Muscle layer of duodenum (tissue), 2 donors: ENCODE measurements around the gene GRIK3.

ENCODE experiments used
- H3K27ac ChIP-seq: one replicate; pipeline ENCODE4 v1.7.0; 2013; ENCODE audit warnings: mild to moderate bottlenecking, low read length
- H3K27me3 ChIP-seq: one replicate; pipeline ENCODE4 v1.7.0; 2013; ENCODE audit warnings: low read depth, mild to moderate bottlenecking, control low read depth, low read length
- H3K36me3 ChIP-seq, 2 donors: one replicate each; pipeline ENCODE4 v1.7.0; 2013; ENCODE audit warnings: low read length in 2 of 2, control low read depth in 1 of 2, mild to moderate bottlenecking in 1 of 2; ENCODE audit not compliant: insufficient read depth in 2 of 2, control insufficient read depth in 1 of 2
- H3K4me1 ChIP-seq, 2 donors: one replicate each; pipeline ENCODE4 v1.7.0; 2013; ENCODE audit warnings: low read length in 2 of 2, mild to moderate bottlenecking in 2 of 2, control low read depth in 1 of 2, moderate library complexity in 1 of 2; ENCODE audit not compliant: insufficient read depth in 2 of 2, control insufficient read depth in 1 of 2
- H3K4me3 ChIP-seq, 2 donors: one replicate each; pipeline ENCODE4 v1.7.0; 2013; ENCODE audit warnings: low read length in 2 of 2, low read depth in 1 of 2, mild to moderate bottlenecking in 1 of 2
- H3K9me3 ChIP-seq, 2 donors: one replicate each; pipeline ENCODE4 v1.7.0; 2013; ENCODE audit warnings: low read length in 2 of 2, control low read depth in 1 of 2, mild to moderate bottlenecking in 1 of 2; ENCODE audit not compliant: control insufficient read depth in 1 of 2
- donor health status: healthy.

Gene GRIK3

DNA sequence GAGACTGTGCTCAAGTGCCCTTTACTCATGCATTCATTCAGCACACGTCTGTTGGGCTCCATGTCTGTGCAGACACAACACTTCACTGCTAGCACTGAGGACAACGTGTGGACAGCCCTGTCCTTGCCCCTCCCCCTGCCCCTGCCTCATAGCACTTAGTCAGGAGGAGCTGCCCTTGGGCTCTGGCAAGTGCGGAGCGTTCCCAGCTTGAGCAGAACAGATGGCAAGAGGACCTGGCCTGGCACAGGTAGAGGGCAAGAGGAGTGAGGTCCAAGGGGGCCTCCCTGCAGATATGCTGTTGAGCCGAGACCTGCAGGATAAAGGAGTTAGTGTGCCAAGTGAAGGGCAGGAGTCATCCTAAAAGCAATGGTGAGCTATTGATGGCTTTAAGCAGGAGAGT, 81.3 kb downstream of the GRIK3 start:
- Histone ChIP-seq H3K27me3 (no peaks in the 10 kb centered on the region), H3K4me3 (no peak overlapping the region), H3K9me3 (no peaks in the 10 kb centered on the region), H3K4me1 (peaks cover 0 to 6% of the 10 kb centered on the region in 2 donors), H3K36me3 (no peaks in the 10 kb centered on the region), H3K27ac (no peak overlapping the region)

DNA sequence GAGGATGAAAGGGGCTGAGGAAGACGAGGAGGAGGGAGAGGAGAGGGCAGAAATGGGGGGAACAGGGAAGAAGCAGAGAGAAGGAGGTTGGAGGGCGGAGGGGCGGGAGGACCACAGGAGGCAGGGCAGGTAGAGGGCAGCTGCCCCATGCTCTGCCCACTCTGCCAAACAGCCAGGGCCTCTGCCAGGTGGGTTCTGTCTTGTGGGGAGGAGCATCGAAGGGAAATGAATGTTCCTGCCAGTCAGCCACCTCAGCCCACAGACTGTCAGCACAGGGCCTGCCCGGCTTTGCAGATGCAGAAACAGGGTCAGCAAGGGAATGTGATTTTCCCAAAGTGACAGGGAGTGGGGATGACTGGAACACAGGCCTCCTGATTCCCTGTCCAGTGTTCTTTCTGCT, 82.6 kb downstream of the GRIK3 start:
- Histone ChIP-seq H3K4me1 (peaks cover 0 to 4% of the 10 kb centered on the region in 2 donors), H3K36me3 (no peaks in the 10 kb centered on the region), H3K4me3 (no peak overlapping the region), H3K27ac (no peak overlapping the region), H3K9me3 (no peaks in the 10 kb centered on the region), H3K27me3 (no peaks in the 10 kb centered on the region)

DNA sequence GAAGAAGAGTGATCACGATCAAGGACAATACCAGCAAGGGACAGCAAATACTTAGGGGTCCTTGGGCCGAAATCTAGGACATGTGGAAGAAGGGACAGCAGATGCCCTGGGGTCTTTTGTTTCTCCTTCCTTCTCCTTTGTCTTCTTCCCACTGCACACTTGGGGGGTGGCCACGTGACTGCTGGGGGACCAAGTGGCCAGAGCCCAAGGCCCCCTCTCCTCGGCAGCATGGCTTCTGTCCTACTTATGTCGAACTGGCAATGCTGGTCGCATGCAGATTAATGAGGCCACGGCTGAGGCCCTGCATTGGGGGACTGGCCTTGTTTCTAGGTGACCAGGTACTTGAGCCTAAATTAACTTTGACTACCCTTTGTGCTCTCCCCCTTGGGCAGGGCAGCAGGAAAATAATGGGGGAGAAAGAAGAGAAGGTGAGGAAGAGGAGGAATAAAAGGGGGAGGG, 83.0 kb downstream of the GRIK3 start:
- H3K4me1 ChIP-seq: no peaks in the 10 kb centered on the region
- H3K27ac ChIP-seq: no peak overlapping the region
- H3K9me3 ChIP-seq: no peaks in the 10 kb centered on the region
- H3K27me3 ChIP-seq: no peaks in the 10 kb centered on the region
- H3K4me3 ChIP-seq: no peak overlapping the region
- H3K36me3 ChIP-seq: no peaks in the 10 kb centered on the region

DNA sequence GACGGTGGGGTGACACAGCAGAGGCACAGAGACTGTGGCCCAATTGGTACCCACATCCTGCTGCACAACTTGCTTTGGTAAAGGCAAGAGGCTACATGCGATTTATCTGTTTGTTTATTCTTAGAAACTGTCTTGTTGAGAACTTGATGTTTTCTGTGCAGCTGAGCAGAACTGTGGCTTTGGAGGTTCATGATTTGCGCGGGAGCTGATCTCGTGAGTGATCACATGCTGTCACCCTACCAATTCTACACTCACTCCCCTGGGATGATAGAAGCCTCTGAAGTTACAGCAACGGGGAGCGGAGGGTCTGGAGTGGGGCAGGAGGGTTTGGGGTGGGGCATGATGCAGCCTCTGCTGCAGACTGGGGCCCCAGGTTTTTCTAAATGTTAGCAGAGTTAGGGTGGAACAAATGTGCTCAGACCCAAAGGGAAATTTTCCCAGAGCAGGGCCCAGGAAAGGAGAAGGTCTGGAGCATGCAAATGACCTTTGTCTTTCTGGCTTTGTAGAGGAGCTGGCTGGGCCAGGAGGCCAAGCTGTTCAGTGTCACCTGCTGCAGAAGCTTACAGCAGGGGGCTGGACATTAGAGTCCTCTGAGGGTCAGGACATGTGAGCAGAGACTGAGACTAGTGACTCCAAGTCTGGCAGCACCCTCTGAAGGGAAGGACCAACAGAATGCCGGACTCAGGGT, 83.6 kb downstream of the GRIK3 start:
- H3K36me3 ChIP-seq: no peaks in the 10 kb centered on the region
- no peaks in the 10 kb centered on the region for H3K27me3 ChIP-seq
- no peaks in the 10 kb centered on the region for H3K9me3 ChIP-seq
- H3K4me1 ChIP-seq: no peaks in the 10 kb centered on the region
- H3K4me3 ChIP-seq: no peak overlapping the region
- H3K27ac ChIP-seq: no peak overlapping the region

DNA sequence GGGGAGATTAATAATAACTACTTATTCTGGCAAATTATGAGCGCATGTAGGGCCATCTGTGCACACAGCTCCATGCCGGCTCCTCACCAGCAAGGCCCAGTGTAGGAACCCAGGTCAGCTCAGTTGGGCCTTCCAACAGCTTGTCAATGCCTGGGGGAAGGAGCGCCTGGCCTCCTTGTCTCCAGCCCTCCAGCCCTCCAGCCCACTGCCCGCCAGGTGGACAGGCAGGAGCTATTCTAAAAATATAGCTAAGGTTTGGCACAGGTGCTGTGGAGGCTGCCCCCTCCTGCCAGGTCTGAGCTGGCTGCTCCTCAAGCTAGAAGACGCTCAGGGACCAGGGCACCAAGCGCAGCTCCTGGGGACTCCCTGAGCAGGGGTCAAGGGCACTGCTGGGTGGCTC, 85.7 kb downstream of the GRIK3 start:
- no peak overlapping the region for H3K4me3 ChIP-seq
- no peaks in the 10 kb centered on the region for H3K4me1 ChIP-seq
- no peak overlapping the region for H3K27ac ChIP-seq
- no peaks in the 10 kb centered on the region for H3K9me3 ChIP-seq
- H3K27me3 ChIP-seq: no peaks in the 10 kb centered on the region
- no peaks in the 10 kb centered on the region for H3K36me3 ChIP-seq

DNA sequence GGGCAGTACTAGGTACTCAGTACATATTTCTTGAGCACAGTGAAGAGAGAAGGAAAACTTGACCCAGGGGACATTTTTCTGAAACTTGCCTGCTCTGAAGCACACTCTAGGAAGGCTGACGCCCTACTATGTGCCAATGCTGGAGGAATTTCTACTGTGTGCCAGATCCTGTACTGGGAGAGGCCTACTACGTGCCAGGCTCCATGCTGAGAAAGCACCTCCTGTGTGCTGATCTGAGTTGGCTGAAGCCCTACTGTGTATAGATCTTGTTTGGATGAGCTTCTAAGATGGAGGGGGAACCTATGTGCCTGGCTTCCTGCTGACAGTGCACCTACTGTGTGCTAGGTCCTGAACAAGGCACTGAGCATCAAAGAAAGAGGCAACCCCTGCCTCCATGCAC, 86.2 kb downstream of the GRIK3 start:
- H3K4me1 ChIP-seq: no peaks in the 10 kb centered on the region
- no peaks in the 10 kb centered on the region for H3K36me3 ChIP-seq
- no peak overlapping the region for H3K27ac ChIP-seq
- no peaks in the 10 kb centered on the region for H3K9me3 ChIP-seq
- H3K27me3 ChIP-seq: no peaks in the 10 kb centered on the region
- H3K4me3 ChIP-seq: no peak overlapping the region

DNA sequence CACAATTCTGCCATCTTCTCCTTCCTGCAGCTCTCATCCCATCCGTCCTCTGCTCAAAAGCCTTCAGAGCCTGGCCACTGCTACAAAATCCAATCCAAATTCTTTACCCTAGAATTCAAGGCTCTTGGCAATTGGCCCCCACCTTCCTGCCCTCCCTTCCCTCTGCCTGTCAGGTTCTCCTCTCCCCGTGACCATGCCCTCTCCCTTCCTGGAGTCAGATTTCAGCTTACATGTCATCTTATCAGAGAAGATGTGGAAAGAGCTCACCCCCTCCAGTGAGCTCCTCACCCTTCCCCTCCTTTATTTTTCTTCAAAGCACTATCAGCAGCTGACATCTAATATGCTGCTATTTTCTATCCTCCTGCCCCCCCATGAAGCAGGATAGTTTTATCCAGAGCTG, 86.9 kb downstream of the GRIK3 start:
- Histone ChIP-seq H3K4me3 (no peak overlapping the region), H3K9me3 (no peaks in the 10 kb centered on the region), H3K27me3 (no peaks in the 10 kb centered on the region)

DNA sequence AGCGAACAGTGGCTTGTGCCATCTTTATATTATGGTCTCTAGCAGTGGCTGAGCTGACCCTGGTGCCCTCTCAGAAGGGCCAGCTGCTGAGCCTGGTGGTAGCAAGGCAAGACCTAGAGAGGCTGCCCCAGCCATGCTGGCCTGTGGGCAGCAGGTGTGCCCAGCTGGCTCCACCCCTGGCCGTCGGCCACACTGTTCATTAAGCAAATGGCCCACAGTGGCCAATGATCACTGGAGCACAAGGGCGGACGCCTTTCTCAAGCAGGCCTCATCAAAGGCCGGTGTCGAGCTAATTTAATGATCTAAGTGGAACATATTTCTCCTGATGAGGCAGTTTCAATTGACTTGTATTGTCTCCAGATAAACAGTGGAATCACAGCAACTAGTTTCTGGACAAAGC, 89.4 kb downstream of the GRIK3 start:
- Histone ChIP-seq H3K9me3 (no peaks in the 10 kb centered on the region), H3K4me3 (no peak overlapping the region), H3K4me1 (no peaks in the 10 kb centered on the region), H3K27me3 (no peaks in the 10 kb centered on the region), H3K27ac (no peak overlapping the region), H3K36me3 (no peaks in the 10 kb centered on the region)

More for the DNA sequence above, 86.9 kb downstream of the GRIK3 start:
- Histone ChIP-seq H3K27ac (no peak overlapping the region), H3K36me3 (no peaks in the 10 kb centered on the region), H3K4me1 (no peaks in the 10 kb centered on the region)

DNA sequence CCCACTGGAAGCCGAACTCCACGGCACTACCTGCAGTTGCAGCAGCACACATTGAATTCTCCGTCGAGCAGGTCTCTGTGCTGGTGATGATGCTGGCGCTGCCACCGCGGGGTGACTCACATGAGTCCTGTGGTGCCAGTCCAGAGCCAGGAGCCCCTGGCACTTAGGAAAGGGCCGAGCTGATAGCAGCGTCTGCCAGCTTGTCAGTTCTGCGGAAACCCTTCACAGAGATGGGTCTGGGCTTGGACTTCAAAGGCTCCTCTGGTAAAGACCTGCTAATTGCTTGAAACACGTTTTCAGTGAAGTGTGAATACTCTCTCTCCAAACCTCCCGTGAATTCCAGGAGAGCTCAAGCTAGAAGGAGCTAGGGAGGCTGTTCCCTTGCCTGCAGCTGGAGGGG, 92.2 kb downstream of the GRIK3 start:
- no peak overlapping the region for H3K27ac ChIP-seq
- H3K9me3 ChIP-seq: no peaks in the 10 kb centered on the region
- H3K36me3 ChIP-seq: no peaks in the 10 kb centered on the region
- H3K4me3 ChIP-seq: no peak overlapping the region
- no peaks in the 10 kb centered on the region for H3K4me1 ChIP-seq
- H3K27me3 ChIP-seq: no peaks in the 10 kb centered on the region

DNA sequence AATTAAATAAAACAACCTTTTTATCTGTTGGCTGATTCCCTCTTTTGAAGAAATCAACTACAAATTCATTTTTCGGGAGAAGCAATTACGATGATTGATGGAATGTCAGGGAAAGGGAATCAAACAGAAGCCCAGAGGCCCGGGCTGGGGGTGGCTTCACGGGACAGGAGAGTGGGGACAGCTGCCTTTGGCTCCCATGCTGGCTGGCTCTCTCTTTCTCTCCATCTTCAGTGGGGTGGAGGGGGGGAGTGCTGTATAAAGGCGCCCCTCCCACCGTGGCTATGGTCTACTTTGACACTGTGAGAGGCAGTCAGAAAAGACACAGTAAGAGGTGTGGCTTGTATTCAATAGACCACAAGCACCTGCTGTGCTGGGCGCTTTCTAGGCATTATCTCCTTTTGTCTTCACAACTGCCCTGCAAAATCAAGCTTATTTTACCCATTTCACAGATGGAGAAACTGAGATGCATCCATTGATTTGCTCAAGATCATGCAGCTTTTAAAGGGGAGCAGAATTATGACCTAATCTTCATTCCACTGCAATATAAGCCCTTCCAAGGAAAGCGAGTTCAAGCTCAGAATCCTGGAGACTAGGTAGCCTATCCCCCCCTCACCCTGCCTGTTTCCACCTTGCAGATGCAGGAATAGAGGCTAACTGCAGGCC, 92.9 kb downstream of the GRIK3 start:
- Histone ChIP-seq H3K4me1 (no peaks in the 10 kb centered on the region), H3K27ac (no peak overlapping the region), H3K36me3 (no peaks in the 10 kb centered on the region), H3K4me3 (no peak overlapping the region), H3K9me3 (no peaks in the 10 kb centered on the region), H3K27me3 (no peaks in the 10 kb centered on the region)

DNA sequence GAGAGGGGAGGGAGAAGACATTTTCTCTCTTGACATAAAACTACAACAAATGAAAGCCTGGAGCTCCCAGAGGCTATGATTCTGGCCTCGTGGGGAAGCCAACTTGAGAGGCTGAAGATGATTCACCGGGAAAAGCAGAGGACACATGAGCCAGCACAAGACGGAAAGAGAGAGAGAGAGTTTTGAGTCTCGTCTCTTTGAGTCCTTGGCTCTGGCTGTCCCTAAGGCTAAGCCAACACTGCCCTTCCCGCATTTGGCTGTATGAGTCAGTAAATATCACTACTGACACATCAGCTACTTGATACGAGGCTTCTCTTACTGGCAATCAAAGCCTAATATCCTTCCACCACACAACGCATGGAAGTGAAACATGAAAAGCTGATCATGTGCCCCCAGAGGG, 95.5 kb downstream of the GRIK3 start:
- H3K36me3 ChIP-seq: no peaks in the 10 kb centered on the region
- no peak overlapping the region for H3K27ac ChIP-seq
- no peaks in the 10 kb centered on the region for H3K27me3 ChIP-seq
- no peaks in the 10 kb centered on the region for H3K9me3 ChIP-seq
- no peak overlapping the region for H3K4me3 ChIP-seq
- H3K4me1 ChIP-seq: no peaks in the 10 kb centered on the region

DNA sequence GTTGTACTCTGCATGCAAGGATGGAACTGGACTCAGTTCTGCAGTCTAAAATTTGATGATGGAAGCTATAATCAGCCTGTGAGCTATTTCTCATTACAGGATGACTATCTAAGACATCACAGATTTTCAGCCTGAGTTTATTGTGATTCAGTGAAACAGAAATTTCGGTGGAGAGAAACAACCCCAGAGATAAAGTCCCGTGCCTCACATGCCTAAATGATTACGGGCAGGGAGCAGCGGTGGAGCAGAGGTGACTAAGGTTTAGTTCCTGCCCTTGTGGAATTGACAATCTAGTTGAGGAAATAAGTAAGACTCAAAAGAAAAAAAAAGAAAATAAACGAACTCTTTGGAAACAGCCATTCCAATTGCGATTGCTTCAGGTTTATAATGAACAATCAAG, 96.9 kb downstream of the GRIK3 start:
- Histone ChIP-seq H3K4me1 (no peaks in the 10 kb centered on the region), H3K27me3 (no peaks in the 10 kb centered on the region), H3K9me3 (no peaks in the 10 kb centered on the region), H3K27ac (no peak overlapping the region), H3K4me3 (no peak overlapping the region), H3K36me3 (no peaks in the 10 kb centered on the region)
